GM18502 (cell line): Measurements from ENCODE around the gene HERC2.
"Not testable (repeated sequence)": the region's sequence is repeated elsewhere in the genome, so short reads cannot be mapped to it uniquely, and the experiment has no call there.

Experiments used
- ATAC-seq: cut with Tn5 transposase; IDR thresholded peaks from one replicate; pipeline ENCODE4 v1.9.1; 2021; ENCODE audit warnings: mild to moderate bottlenecking; ENCODE audit not compliant: unreplicated experiment, poor library complexity

HERC2 gene

GRCh38 chr15:28322129-28322588 lies at the start of gene HERC2:
Gene HERC2 (minus strand): TSS chr15:28322179. CDS start chr15:28321433, 746 bp downstream.
- ATAC-seq, result not testable (repeated sequence)

GRCh38 chr15:28365502-28365901 lies 43.5 kb upstream of the HERC2 start:
- ATAC-seq, result not testable (repeated sequence)

- ATAC-seq, result not testable (repeated sequence)
These were observed 36.0 kb upstream of the HERC2 start, which contains the start of gene GOLGA6L24 for GRCh38 chr15:28357984-28358383. Gene GOLGA6L24 (minus strand): TSS chr15:28358084. CDS start chr15:28358023, 61 bp downstream.

GRCh38 chr15:28321358-28322078 lies 461 bp downstream of the HERC2 start:
- ATAC-seq, result not testable (repeated sequence)

- ATAC-seq, result not testable (repeated sequence)
These were observed 2.3 kb downstream of the HERC2 start for GRCh38 chr15:28319725-28320124.

- not testable (repeated sequence) for ATAC-seq
These were observed 3.2 kb downstream of the HERC2 start for GRCh38 chr15:28318828-28319227.

GRCh38 chr15:28318122-28318521 lies 3.9 kb downstream of the HERC2 start:
- not testable (repeated sequence) for ATAC-seq

- not testable (repeated sequence) for ATAC-seq
These were observed 5.0 kb downstream of the HERC2 start for GRCh38 chr15:28316958-28317357.

- not testable (repeated sequence) for ATAC-seq
These were observed 11.5 kb downstream of the HERC2 start for GRCh38 chr15:28310454-28310853.

- not testable (repeated sequence) for ATAC-seq
These were observed 13.3 kb downstream of the HERC2 start for GRCh38 chr15:28308718-28309117.

- not testable (repeated sequence) for ATAC-seq
These were observed 16.3 kb downstream of the HERC2 start for GRCh38 chr15:28305700-28306099.

- ATAC-seq, result not testable (repeated sequence)
These were observed 24.5 kb downstream of the HERC2 start for GRCh38 chr15:28297434-28297833.

GRCh38 chr15:28296814-28297213 lies 25.2 kb downstream of the HERC2 start:
- ATAC-seq, result not testable (repeated sequence)

- ATAC-seq, result not testable (repeated sequence)
These were observed 26.9 kb downstream of the HERC2 start for GRCh38 chr15:28295009-28295563.

GRCh38 chr15:28294560-28294959 lies 27.4 kb downstream of the HERC2 start:
- ATAC-seq, result not testable (repeated sequence)

- peak; percentile 34 for ATAC-seq
These were observed 32.1 kb downstream of the HERC2 start for GRCh38 chr15:28289694-28290463.

- ATAC-seq, result peak; percentile 78
These were observed 32.9 kb downstream of the HERC2 start for GRCh38 chr15:28288830-28289693.

GRCh38 chr15:28286659-28287058 lies 35.3 kb downstream of the HERC2 start:
- ATAC-seq, result not testable (repeated sequence)

- no peak for ATAC-seq
These were observed 35.9 kb downstream of the HERC2 start for GRCh38 chr15:28286031-28286430.

- ATAC-seq, result no peak
These were observed 40.1 kb downstream of the HERC2 start for GRCh38 chr15:28281876-28282275.
